Mesangial cell (primary cell): ENCODE measurements around the gene ZNF609. TPM values are rescaled to one million over a fixed set of nuclear protein-coding genes. Genes with fewer than 3 reads are reported as not detected.

Source experiments
- total RNA-seq: library from RNA; depleted of rRNA; stranded (reverse); fragments of >200 nt; gene quantifications from 2 replicates; pipeline ENCODE4 v1.2.3, GENCODE V29; 2015

ZNF609 gene, protein sequence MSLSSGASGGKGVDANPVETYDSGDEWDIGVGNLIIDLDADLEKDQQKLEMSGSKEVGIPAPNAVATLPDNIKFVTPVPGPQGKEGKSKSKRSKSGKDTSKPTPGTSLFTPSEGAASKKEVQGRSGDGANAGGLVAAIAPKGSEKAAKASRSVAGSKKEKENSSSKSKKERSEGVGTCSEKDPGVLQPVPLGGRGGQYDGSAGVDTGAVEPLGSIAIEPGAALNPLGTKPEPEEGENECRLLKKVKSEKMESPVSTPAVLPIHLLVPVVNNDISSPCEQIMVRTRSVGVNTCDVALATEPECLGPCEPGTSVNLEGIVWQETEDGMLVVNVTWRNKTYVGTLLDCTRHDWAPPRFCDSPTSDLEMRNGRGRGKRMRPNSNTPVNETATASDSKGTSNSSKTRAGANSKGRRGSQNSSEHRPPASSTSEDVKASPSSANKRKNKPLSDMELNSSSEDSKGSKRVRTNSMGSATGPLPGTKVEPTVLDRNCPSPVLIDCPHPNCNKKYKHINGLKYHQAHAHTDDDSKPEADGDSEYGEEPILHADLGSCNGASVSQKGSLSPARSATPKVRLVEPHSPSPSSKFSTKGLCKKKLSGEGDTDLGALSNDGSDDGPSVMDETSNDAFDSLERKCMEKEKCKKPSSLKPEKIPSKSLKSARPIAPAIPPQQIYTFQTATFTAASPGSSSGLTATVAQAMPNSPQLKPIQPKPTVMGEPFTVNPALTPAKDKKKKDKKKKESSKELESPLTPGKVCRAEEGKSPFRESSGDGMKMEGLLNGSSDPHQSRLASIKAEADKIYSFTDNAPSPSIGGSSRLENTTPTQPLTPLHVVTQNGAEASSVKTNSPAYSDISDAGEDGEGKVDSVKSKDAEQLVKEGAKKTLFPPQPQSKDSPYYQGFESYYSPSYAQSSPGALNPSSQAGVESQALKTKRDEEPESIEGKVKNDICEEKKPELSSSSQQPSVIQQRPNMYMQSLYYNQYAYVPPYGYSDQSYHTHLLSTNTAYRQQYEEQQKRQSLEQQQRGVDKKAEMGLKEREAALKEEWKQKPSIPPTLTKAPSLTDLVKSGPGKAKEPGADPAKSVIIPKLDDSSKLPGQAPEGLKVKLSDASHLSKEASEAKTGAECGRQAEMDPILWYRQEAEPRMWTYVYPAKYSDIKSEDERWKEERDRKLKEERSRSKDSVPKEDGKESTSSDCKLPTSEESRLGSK (N-terminal part only)
- 13.5 and 14.7 TPM in 2 replicates for total RNA-seq

DNA sequence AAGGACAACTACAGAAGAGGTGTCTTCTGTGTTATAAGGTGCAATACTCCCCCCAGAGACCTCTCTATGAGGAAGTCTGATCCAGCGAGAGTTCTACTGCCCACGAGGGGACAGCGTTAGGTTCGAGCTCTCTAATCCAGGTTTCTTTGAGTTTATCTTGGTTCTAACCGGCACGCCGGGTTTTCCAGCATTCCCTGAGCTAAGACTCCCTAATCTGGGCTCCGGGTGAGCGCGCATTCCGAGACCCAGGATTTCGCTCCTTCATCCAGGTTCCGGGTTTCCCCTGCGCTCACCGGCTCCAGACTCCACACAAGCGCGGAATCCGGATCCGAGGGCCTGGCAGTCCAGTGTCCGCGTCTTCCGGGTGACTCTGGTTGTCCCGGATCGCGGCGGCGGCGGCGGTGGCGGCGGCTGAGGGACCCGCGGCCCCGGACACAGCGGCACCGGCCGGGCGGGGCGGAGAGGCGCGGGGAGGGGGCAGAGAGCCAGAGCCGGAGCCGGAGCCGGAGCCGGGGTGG is at the start of gene ZNF609:
TSS of gene ZNF609 (plus strand) at position 373 of the 518 bp plus-strand sequence. CDS start 38,842 bp downstream, outside the sequence.

Other genes starting within 250 kb of the ZNF609 start
- gene CSNK1G1, start 104.4 kb upstream of the ZNF609 start, total RNA-seq: 9.9 and 15.2 TPM in 2 replicates
- 5.3 and 23.5 TPM in 2 replicates for gene PCLAF, start 79.1 kb upstream of the ZNF609 start, total RNA-seq
- 6.7 and 10.0 TPM in 2 replicates for gene TRIP4, start 72.7 kb upstream of the ZNF609 start, total RNA-seq